Sciatic nerve (tissue), 2 donors: Measurements from ENCODE around the gene DYRK4. TPM values are rescaled to one million over a fixed set of nuclear protein-coding genes. Genes with fewer than 3 reads are reported as not detected.
A peak's percentile ranks its signal among the peaks of the same experiment; 100 is the strongest.

Experiments
- ATAC-seq: fragments of 200-7000 bp; cut with Tn5 transposase; one replicate; pipeline ENCODE4 v1.9.1; 2020; ENCODE audit warnings: mild to moderate bottlenecking, moderate library complexity
- DNase-seq: peaks from one replicate; pipeline ENCODE4 v3.0.0-alpha.2; 2020; ENCODE audit warnings: low spot score
- intact Hi-C: fragments of 100-400 bp; cut with DNase I; formaldehyde crosslinking; loops from one replicate; pipeline ENCODE4 v1.14.2; 2022
- total RNA-seq: library from RNA; stranded (reverse); fragmentation: NEBNext Ultra II Directional; extraction: Animal tissue kit (Norgen Biotek cat#: 25700); gene quantifications from one replicate; pipeline ENCODE4 v1.2.1, GENCODE V29; 2021
- donor health status: DM: no; HTN: no; CAD: no.
- donor health status: DM: no; HTN: no; CAD: no.

DYRK4 gene
- total RNA-seq, 1 donor from 2014 or later: 24.8 TPM

- intact Hi-C loops: no loop called here
- ATAC-seq (no peak), DNase-seq (no peak)
These were observed 41.4 kb downstream of the DYRK4 start for GRCh38 chr12:4603421-4603820.

GRCh38 chr12:4603946-4604345 lies 41.9 kb downstream of the DYRK4 start:
- intact Hi-C loops: no loop called here
- DNase-seq (no peak), ATAC-seq (no peak)

DNA sequence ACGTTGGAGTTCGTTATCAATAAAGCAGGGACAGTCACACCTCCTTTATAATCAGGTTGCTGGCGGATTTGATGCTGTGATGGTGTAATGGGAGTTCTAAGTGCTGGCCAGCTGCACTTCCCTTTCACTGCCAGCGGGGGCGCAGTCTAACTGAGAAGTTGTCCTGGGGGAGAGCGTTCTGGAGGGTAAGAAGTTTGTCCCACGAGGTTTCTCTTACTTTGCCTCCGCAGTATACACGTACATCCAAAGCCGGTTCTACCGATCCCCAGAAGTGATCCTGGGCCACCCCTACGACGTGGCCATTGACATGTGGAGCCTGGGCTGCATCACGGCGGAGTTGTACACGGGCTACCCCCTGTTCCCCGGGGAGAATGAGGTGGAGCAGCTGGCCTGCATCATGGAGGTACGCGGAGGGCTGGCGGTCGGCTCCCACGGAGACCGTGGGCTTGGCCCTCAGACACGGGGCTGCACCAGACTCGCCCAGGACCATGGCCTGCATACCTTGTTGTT lies 42.7 kb downstream of the DYRK4 start:
- ATAC-seq (peak; percentile 95), DNase-seq (peak; percentile 82)
- intact Hi-C loops: no loop called here

DNA sequence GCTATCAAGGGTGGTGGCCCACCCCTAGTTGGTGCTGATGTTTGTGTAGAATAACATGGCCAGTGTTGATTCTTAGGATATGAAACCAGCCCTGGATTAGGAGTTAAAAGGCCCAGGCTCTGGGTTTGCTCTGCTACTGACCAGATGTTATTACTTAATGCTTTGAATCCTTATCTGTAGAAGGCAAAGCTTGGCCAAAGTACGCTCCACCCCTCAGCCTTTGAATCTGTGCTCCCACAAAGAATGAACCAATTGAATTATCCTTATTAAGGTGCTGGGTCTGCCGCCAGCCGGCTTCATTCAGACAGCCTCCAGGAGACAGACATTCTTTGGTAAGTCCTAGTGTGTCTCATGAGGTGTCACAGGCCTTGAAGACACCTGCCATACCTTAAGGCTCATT lies 45.0 kb downstream of the DYRK4 start:
- intact Hi-C loops: no loop called here
- ATAC-seq (no peak), DNase-seq (no peak)

GRCh38 chr12:4609071-4609470 lies 47.1 kb downstream of the DYRK4 start:
- intact Hi-C loops: no loop called here
- DNase-seq: no peak
- no peak for ATAC-seq

- no peak for DNase-seq
- intact Hi-C loops: no loop called here
- no peak for ATAC-seq
These were observed 48.5 kb downstream of the DYRK4 start for GRCh38 chr12:4610481-4610880.

DNA sequence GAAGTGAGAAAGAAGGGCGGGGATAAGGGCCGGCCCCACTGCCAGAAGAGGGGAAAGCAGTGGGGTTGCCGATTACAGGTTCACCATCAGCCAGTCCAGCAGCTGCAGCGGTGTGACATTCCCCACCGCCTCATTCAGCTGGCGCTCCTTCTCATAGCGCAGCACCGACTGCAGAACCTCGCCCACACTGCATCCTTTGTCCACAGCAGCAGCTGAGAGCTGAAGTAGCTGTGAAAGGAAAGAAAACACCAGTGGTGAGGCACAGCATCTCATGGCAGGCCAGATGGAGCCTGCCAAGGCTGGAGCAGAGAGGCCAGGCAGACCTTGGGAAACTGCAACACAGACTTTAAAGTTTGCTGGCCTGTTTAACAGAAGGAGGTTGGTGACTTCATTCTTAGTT lies 53.7 kb downstream of the DYRK4 start:
- no peak for ATAC-seq
- intact Hi-C loops: no loop called here
- no peak for DNase-seq

DNA sequence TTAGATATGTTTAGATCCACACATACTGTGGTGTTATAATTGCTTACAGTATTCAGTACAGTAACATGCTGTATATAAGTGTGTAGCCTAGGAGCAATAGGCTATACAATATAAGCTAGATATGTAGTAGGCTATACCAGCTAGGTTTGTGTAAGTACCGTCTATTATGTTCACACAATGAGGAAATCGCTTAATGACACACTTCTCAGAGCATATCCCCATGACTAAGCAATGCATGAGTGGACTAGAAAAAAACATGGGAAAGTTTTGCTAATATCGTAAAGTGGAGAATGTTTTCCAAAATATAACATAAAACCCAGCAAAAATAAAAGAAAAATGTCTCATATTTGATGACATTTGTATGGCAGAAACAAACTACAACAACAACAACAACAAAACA lies 59.5 kb downstream of the DYRK4 start:
- intact Hi-C loops: no loop called here
- DNase-seq (no peak), ATAC-seq (no peak)

DNA sequence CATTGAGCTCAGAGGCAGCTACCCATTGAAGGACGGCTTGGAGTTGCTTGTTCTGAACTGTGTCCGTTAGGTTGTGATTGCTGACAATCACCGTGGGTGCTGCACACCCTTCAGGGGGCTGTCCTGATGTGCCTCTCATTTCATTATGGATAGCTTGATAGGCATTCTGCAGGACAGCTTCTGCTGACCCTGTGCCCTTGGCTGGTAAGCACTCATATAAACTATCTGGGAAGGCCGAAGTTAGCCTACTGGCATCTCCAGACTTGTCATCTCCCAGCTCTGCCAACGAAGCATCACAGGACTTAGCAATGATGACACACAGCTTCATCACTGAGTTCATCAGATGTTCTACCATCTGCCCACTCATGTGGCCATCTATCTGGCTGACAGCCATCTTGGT lies 64.5 kb downstream of the DYRK4 start:
- intact Hi-C loops: no loop called here
- ATAC-seq (no peak), DNase-seq (no peak)

- no peak for ATAC-seq
- intact Hi-C loops: no loop called here
- no peak for DNase-seq
These were observed 66.4 kb downstream of the DYRK4 start for GRCh38 chr12:4628406-4628805.

GRCh38 chr12:4630262-4630661 lies 68.3 kb downstream of the DYRK4 start:
- intact Hi-C loops: no loop called here
- DNase-seq: no peak
- no peak for ATAC-seq

DNA sequence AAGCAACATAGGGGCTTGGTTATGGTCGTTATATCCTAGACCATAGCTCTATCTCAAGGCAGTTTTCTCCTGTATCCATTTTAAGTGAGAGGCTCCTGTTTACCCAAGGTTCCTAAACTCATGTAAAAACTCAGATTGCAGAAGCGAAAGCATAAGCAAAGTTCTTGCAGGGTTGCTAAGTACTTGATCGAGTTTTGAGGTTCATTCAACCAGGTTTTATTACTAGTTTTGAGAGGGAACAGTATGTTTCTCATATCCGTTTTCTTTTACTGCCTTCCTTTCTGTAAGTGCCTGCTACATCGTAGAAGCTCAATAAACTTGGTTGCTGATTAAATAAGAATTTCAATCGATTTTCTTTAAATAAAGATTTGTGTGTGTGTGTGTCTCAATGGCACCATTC lies 81.7 kb downstream of the DYRK4 start:
- DNase-seq: no peak

GRCh38 chr12:4645023-4645422 lies 83.0 kb downstream of the DYRK4 start:
- ATAC-seq (no peak), DNase-seq (no peak)
- intact Hi-C loops: no loop called here

More for the DNA sequence above, 81.7 kb downstream of the DYRK4 start:
- no peak for ATAC-seq
- intact Hi-C loops: no loop called here

DNA sequence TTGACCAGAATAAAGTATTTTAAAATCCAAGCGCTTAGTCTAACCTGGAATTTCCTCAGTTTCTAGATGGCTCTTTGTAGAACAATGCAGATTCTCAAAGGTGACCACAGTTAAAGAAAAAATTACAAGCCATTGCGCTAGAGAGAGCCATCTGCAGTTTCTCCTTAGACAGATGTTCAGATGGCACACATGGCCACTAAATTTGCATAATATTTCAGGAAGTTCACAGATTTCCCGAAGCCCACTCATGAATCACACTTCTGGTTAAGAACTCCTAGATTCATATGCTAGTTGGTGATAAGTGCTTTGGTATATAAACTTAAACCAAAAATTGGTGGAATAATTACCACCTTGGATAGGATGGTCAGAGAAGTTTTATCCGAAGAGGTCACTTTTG lies 86.1 kb downstream of the DYRK4 start:
- ATAC-seq: peak; percentile 22
- intact Hi-C loops: no loop called here
- no peak for DNase-seq

DNA sequence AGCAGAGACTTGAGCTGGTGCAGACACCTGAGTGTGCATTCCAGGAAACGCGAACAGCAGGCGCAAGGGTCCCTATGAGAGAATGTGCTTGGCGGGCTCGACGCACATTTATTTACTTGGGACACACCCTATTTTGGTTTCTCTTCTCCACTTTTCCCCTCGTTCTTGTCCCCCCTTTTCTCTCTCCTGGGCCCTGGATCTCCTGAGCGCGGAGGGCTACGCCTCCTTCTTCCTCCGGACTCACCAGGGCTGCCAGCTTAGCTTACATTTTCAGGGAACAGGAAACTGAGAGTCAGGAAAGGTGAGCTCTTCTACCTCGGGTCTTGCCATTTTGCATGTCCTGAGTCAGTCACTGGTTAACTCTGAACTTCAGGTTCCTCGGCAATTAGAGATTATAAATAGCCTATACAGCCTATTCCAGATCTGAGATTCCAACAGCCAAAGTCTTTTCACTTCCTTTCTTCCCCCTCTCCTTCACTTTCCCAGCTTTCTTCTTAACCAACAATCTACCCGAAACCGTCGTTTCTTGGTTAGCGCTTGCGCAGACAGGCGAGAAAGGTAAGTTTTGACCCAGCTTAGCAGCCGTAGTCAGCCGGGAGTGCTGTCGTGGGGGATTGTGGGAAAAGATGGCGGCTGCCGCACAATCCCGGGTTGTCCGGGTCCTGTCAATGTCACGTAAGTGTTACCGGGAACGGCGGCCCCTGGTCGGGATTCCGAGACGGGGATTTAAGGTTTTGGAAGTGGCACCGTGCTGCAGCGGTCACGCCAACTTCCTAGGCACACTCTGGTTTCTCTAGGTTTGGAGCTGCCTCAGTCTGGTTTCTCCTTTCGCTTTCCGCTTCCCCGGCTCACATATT lies 86.7 kb downstream of the DYRK4 start, which contains the start of the genes AKAP3 and NDUFA9:
AKAP3 (minus strand) TSS at position 551 of the 857 bp plus-strand sequence. CDS start 10,855 bp downstream, outside the sequence.
NDUFA9 (plus strand) TSS at position 614 of the 857 bp plus-strand sequence; CDS start at position 627, 13 bp downstream.
- ATAC-seq (peak; percentile 99), DNase-seq (peak; percentile 87)
- intact Hi-C loops: no loop called here

DNA sequence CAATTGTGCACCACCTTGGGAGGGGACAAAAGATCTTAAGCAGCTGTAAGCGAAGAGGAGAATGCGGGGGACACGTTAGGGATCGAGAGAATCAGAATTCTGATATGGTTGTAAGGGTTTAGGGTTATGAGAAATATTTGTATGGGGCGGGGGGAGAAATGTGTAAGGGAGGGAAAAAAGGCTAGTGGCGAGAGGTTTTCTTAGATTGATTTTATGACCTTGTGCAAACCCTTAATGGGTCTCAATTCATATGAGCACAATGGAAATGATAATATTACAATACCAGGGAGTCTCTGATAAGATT lies 87.3 kb downstream of the DYRK4 start:
- DNase-seq: no peak
- no peak for ATAC-seq
- intact Hi-C loops: no loop called here

DNA sequence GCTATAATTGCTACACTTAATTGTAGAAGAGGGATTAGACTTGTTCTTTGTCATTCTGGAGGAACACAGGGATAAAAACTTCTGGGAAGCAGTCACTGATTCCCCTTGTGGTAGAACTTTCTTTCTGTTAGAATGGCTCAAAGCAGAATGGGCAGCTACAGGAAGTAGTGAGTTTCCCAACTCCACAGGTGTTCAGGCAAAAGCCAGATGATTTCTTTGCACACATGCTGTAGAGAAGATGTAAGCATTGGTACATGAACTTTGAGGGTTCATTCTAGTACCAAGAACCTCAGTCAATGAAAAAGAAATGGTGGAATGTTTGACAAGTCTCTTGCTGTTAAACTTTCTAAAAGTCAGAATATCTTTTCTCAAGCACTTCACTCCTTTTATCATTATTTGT lies 91.2 kb downstream of the DYRK4 start:
- no peak for ATAC-seq
- intact Hi-C loops: no loop called here

GRCh38 chr12:4653691-4654090 lies 91.7 kb downstream of the DYRK4 start:
- DNase-seq (no peak), ATAC-seq (no peak)
- intact Hi-C loops: no loop called here

More for the DNA sequence above, 91.2 kb downstream of the DYRK4 start:
- DNase-seq: no peak
